ENCODE measurements around the gene PLCH2. TPM values are rescaled to one million over a fixed set of nuclear protein-coding genes. Genes with fewer than 3 reads are reported as not detected.

Gene PLCH2
- total RNA-seq, 6 experiments from 2014 or later: 0.09 to 0.34 (median 0.18) TPM; not detected in 1

GRCh38 chr1:2495026-2495425 is 18.9 kb downstream of the PLCH2 start:
- H3K4me1 Mint-ChIP-seq (ENCODE audit: low read depth): peaks cover 13% of the 10 kb centered on the region
- H3K36me3 Mint-ChIP-seq (ENCODE audit: low read depth): no peaks in the 10 kb centered on the region
- TF ChIP-seq, protein P1, sequence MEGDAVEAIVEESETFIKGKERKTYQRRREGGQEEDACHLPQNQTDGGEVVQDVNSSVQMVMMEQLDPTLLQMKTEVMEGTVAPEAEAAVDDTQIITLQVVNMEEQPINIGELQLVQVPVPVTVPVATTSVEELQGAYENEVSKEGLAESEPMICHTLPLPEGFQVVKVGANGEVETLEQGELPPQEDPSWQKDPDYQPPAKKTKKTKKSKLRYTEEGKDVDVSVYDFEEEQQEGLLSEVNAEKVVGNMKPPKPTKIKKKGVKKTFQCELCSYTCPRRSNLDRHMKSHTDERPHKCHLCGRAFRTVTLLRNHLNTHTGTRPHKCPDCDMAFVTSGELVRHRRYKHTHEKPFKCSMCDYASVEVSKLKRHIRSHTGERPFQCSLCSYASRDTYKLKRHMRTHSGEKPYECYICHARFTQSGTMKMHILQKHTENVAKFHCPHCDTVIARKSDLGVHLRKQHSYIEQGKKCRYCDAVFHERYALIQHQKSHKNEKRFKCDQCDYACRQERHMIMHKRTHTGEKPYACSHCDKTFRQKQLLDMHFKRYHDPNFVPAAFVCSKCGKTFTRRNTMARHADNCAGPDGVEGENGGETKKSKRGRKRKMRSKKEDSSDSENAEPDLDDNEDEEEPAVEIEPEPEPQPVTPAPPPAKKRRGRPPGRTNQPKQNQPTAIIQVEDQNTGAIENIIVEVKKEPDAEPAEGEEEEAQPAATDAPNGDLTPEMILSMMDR (IDR thresholded peaks at IDR 0.05): no peak
- no peak overlapping the region for H3K27ac Mint-ChIP-seq
- H3K9me3 Mint-ChIP-seq: no peaks in the 10 kb centered on the region
- DNase-seq: no peak
- peaks cover 20% of the 10 kb centered on the region for H3K27me3 Mint-ChIP-seq (ENCODE audit: insufficient read depth)
- H3K4me3 Mint-ChIP-seq: no peak overlapping the region

GRCh38 chr1:2495546-2495945 is 19.5 kb downstream of the PLCH2 start:
- no peaks in the 10 kb centered on the region for H3K36me3 Mint-ChIP-seq (ENCODE audit: low read depth)
- peaks cover 20% of the 10 kb centered on the region for H3K27me3 Mint-ChIP-seq (ENCODE audit: insufficient read depth)
- no peak overlapping the region for H3K27ac Mint-ChIP-seq
- no peak overlapping the region for H3K4me3 Mint-ChIP-seq
- no peak for DNase-seq
- TF ChIP-seq, protein P1 (IDR thresholded peaks at IDR 0.05): no peak
- peaks cover 13% of the 10 kb centered on the region for H3K4me1 Mint-ChIP-seq (ENCODE audit: low read depth)
- H3K9me3 Mint-ChIP-seq: no peaks in the 10 kb centered on the region

DNA sequence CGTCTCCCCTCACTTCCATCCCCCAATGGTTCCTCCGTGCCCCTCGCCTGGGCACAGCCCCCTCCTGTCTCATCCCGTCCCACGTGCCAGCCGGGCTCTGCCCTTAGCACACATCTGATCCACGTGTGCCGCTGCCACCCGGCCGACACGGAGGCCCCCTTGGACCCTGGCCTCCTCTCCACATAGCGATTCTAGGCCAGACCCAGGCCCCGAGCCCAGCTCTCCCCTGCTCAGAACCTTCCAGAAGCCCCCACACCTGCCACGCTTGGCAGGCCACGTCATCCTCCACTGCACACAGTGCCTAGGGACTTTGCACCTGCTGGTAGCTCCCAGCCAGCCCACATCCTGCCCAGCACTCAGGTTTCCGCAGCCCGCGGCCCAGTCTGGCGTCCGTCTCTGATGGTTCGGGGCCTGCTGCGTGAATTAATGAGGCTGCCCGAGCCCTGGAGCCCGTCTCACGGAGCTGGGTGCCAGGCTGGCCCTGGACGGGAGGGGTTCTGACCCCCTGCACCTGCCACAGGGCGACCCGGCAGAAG is 20.1 kb downstream of the PLCH2 start:
- Mint-ChIP-seq H3K27ac (no peak overlapping the region), H3K9me3 (no peaks in the 10 kb centered on the region), H3K36me3 (ENCODE audit: low read depth) (no peaks in the 10 kb centered on the region), H3K4me3 (no peak overlapping the region), H3K27me3 (ENCODE audit: insufficient read depth) (peaks cover 20% of the 10 kb centered on the region), H3K4me1 (ENCODE audit: low read depth) (peaks cover 13% of the 10 kb centered on the region)
- DNase-seq: no peak
- TF ChIP-seq, protein P1 (IDR thresholded peaks at IDR 0.05): no peak

GRCh38 chr1:2496746-2497145 is 20.7 kb downstream of the PLCH2 start:
- peaks cover 13% of the 10 kb centered on the region for H3K4me1 Mint-ChIP-seq (ENCODE audit: low read depth)
- H3K27me3 Mint-ChIP-seq (ENCODE audit: insufficient read depth): peaks cover 16% of the 10 kb centered on the region
- H3K4me3 Mint-ChIP-seq: no peak overlapping the region
- no peaks in the 10 kb centered on the region for H3K36me3 Mint-ChIP-seq (ENCODE audit: low read depth)
- DNase-seq: no peak
- H3K9me3 Mint-ChIP-seq: no peaks in the 10 kb centered on the region
- no peak overlapping the region for H3K27ac Mint-ChIP-seq
- TF ChIP-seq, protein P1 (IDR thresholded peaks at IDR 0.05): no peak

- Mint-ChIP-seq H3K4me1 (ENCODE audit: low read depth) (peaks cover 13% of the 10 kb centered on the region), H3K27me3 (ENCODE audit: insufficient read depth) (peaks cover 12% of the 10 kb centered on the region), H3K9me3 (no peaks in the 10 kb centered on the region), H3K27ac (no peak overlapping the region), H3K36me3 (ENCODE audit: low read depth) (no peaks in the 10 kb centered on the region), H3K4me3 (no peak overlapping the region)
- TF ChIP-seq, protein P1 (IDR thresholded peaks at IDR 0.05): no peak
- DNase-seq: no peak
Measured at GRCh38 chr1:2497891-2498290, 21.8 kb downstream of the PLCH2 start.

DNA sequence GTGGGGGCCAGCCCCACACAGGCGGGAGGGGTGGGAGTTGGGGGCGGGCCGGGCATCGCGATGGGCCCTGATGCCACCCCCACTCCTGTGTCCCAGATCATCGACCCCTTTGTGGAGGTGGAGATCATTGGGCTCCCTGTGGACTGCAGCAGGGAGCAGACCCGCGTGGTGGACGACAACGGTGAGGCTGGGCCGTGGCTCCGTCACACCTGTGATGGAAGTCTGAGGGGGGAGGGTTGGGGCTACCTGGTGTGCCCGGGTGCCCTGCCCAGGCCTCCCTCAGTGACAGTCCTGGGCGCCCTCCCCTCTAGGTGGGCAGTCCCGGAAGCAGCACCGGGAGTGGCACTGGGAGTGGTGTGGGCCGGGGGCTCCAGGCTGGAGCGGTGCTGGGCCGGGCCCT is 22.6 kb downstream of the PLCH2 start:
- no peak for DNase-seq
- H3K27me3 Mint-ChIP-seq (ENCODE audit: insufficient read depth): peaks cover 10% of the 10 kb centered on the region
- no peak overlapping the region for H3K4me3 Mint-ChIP-seq
- peaks cover 10% of the 10 kb centered on the region for H3K4me1 Mint-ChIP-seq (ENCODE audit: low read depth)
- H3K9me3 Mint-ChIP-seq: no peaks in the 10 kb centered on the region
- no peak overlapping the region for H3K27ac Mint-ChIP-seq
- no peaks in the 10 kb centered on the region for H3K36me3 Mint-ChIP-seq (ENCODE audit: low read depth)
- TF ChIP-seq, protein P1 (IDR thresholded peaks at IDR 0.05): no peak

Measured in HFFc6 (cell line).